Renal cortical epithelial cell (primary cell): Measurements from ENCODE around the gene TTC39C. TPM values are rescaled to one million over a fixed set of nuclear protein-coding genes. Genes with fewer than 3 reads are reported as not detected.

Source experiments
- DNase-seq: peaks from one replicate; pipeline ENCODE4 v3.0.0-alpha.2; 2011; ENCODE audit warnings: low read depth
- total RNA-seq: library from RNA; depleted of rRNA; stranded (reverse); fragments of >200 nt; gene quantifications from 2 replicates; pipeline ENCODE4 v1.2.3, GENCODE V29; 2014

Gene TTC39C
- total RNA-seq: 26.9 and 42.0 TPM in 2 replicates

DNA sequence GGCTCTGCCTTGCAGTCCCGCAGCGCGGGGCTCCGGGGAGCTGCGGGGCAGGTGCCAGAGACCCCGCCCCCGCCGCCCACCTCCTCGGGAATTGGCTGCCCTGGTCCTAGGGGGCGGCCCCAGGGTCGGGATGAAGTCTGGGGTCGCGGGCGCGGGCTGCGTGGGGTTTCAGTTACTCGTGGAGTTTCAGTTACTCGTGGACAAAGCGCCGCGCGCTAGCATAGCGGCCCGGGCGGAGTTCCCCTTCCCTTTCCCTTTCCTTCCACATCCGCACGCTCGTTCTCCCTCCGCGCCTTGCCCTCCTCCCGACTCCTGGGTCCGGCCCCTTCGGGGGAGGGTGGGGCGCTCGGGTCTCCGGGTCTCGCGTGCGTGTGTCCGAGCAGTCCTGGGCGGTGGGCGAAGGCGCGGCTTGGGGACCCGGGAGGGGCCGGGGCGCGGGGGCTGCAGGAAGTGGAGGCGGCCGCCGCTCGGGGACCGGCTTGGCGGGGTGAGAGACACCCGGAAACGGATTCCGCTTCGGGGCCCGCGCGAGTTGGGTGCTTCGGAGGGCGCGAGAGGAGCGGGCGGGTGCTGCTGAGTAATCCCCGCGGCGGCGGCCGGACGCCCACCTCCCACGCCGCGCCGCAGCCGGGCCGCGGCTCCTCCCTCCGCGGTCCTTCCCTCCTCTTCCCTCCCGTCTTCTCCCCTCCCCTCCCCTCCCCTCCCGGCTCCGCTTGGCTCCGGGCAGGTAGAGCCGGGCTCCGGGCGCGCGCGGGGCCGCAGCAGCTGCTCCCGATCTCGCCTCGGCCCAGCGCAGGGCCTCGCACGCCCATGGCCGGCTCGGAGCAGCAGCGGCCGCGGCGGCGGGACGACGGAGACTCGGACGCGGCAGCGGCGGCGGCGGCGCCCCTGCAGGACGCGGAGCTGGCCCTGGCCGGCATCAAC, at the start of gene TTC39C:
Gene TTC39C (plus strand): TSS at position 693 of the 924 bp plus-strand sequence. CDS start 118 bp downstream, at position 811.
- peak; percentile 28 for DNase-seq

DNA sequence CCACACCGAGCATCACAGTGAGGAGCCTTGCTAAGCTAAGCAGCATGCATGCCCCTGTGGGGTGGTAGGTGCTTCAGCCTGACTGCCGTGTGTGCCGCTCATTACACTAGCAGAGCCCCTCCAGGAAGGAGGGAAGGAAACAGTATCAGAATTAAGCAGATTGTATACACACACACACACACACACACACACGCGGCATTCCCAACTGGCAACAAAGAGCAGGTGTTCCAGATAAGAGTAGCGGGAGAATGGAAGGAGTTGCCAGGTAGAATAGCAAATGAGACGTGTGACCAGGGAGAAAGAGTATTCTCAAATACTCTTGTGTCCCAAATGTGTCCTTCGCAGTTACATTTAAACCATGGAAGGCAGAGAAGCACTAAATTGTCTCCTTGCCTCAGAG, 47.6 kb upstream of the TTC39C start:
- no peak for DNase-seq

- DNase-seq: peak; percentile 41
Measured at GRCh38 chr18:23967321-23968089, 47.0 kb upstream of the TTC39C start.

DNA sequence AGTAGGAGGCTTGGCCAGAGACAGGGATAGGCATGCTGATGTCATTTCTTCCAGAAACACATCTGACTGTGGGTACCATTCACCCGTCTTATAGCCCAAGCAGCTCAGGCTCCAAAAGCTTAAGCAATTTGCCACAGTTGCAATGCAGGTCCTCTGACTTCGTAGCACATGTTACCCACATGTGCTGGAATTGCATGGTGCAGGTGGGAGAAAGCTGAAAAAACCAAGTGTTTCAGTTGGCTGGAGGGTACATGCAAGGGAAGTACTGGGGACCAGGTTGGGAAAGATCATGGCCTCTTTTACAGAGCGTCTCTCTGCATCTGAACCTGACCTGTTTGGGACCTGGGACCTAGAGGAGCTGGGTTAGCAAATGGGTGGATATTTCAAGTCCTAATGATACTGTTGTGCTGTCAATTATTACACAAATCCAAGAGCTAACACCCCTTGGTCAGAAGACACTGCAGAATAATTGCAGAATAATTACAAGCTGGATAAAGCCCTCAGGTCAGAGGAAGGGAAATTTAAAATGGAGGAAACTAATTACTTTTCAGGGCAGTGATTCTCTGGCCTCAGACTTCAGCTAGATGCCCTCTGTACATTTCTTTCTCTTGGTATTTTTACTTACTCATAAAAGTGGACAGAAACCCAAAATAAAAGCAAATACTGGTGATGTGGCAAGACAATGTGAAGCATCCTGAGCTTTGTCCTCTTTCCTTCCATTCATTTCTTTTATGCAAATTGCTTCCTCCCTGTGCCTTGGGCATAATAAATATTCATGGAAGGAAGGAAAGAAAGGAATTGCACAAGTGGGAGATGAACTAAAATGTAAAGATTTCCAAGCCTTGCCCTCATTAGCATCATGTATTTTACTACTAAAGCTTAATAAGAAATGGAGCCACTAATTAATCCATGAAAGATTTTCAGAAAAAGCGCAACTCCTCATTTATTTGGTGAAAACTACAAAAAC, 45.6 kb upstream of the TTC39C start:
- DNase-seq: no peak

DNA sequence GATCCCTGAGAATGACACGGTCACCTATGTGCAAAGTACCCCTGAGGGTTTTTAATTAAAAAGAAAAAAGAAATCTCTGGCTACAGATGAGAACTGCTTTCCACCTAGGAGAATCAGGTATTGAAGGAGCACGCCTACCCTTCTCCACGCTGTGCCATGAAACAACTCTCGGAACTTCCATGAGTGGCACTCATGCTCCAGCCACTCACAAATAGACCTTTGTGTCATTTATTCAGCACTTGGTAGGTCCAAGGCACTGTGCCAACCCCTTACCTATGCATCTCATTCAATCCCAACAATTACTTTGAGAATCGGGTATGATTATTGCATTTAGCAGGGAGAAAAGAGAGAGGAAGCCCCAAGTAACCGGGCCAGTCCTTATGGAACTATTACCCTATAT, 44.9 kb upstream of the TTC39C start:
- DNase-seq: no peak

DNA sequence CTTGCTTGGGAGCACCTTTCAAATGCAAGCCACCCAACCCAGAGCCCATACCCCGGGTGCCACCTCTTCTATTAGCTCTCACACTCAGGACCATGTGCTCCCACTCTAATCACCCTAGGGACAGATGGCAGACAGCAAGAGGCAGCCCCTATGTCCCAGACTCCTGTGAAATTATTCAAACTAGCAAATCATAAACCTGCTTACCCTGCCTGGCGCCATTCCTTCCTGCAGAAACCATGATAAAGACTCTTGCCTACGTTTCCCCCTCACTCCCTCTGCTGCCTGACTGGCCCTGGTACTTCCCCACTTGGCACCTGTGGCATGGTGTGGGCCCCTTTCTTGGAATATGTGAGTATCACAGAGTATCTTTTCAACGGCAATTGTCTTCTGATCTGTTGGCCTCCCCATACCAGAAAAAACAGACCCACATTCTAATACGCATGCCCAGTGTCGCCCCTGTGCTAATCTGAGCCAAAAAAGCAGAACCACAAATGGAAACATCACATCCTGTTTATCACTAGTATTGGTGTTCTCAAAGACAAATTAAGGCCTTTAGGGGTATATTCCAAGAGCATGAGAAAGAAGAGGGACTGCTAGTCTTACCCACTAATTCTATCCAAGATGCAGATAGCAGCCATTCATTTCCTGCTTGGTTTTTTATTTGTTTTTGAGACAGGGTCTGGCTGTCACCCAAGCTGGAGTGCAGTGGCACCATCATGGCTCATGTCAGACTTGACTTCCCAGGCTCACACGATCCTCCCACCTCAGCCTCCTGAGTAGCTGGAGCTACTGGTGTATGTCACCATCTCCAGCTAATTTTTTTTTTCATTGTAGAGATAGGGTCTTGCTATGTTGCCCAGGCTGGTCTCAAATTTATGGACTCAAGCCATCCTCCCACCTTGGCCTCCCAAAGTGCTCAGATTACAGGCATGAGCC, 44.1 kb upstream of the TTC39C start:
- DNase-seq: no peak

DNA sequence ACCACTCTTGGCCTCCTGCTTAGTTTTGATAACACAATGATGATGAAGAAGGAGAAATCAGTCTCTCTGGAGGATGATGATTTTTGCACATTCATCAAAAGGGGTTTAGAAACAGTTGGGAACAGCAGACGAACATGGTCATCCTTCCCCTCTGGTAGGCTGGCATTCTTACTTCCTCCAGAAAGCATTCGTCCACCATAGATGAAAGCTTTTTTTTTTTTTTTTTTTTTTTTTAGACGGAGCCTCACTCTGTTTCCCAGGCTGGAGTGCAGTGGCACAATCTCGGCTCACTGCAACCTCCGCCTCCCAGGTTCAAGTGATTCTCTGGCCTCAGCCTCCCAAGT, 43.5 kb upstream of the TTC39C start:
- no peak for DNase-seq

GRCh38 chr18:23971666-23972230, 42.8 kb upstream of the TTC39C start:
- DNase-seq: peak; percentile 18

DNA sequence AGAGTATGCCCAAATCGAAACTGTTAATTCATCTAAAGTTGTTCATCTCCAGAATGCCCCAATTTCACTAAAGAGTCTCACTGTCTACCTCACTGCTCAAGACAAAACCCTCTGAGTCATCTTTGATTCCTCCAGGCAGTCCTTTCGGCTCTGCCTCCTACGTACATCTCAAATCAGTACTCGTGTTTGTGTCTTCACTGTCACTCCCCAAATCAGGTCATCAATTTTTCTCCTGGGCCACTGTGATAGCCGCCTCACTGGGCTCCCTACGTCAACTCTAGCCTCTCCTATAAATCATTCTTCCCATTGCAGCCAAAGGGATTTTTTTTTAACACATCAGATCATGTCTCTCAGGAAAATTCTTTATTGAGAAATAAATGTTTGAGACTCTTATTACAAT, 42.1 kb upstream of the TTC39C start:
- DNase-seq: no peak

- no peak for DNase-seq
Measured at GRCh38 chr18:23977103-23977502, 37.5 kb upstream of the TTC39C start.

DNA sequence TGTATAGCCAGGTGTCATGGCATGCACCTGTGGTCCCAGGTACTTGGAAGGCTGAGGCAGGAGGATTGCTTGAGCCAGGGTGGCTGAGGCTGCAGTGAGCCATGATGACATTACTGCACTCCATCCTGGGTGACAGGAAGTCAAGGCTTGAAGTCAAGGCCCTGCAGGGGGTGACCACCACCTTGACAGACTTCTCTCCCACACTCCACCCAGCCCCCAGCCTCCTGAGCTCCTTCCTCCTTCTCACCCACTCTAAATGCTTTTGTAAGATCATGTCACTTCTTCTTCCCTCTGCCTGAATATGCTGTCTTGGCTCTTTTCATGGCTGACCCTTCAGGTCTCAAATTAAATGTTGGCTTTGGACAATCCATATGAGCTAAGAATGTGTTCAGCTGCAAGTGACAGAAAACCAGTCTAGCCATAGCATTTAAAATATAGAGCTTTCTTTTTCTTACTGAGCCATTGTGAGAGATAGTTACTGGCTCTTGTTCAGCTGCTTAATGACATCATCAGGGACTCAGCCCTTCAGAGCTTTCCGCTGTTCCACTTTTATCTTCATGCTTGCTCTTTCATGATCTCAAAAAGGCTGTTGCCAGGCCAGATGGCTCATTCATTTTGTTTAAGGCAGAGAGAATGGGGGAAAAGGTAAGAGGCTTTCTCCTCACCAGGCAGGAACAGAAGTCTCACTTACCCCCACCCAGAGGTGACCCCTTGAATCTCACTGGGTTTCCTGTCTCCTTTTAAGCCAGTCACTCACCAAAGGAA, 36.7 kb upstream of the TTC39C start:
- DNase-seq: no peak

GRCh38 chr18:23981369-23981980, 33.1 kb upstream of the TTC39C start:
- no peak for DNase-seq

GRCh38 chr18:23982155-23983079, 32.1 kb upstream of the TTC39C start:
- peak; percentile 63 for DNase-seq

DNA sequence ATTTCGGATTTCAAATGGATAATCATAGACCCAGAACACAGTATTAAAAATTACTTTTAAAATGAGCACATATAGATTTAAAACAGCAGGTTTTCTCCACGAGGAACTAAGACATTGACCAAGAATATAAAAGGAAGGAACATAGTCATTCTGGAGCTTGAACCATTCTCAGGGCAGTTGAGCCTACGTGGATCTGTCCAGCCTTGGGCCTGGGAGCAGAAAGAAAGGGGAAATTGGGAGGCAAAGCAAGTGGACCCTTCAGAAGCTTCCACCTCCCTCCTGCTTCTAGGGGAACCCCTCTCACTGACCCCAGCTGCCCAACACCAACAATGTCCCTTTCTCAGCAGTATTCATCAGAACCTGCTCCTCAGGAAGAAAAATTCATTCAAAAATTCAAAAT, 31.4 kb upstream of the TTC39C start:
- DNase-seq: no peak

GRCh38 chr18:23986600-23987359, 27.8 kb upstream of the TTC39C start:
- no peak for DNase-seq

GRCh38 chr18:23990474-23991410, 23.8 kb upstream of the TTC39C start:
- DNase-seq: no peak
